CD4-positive, CD25-positive, alpha-beta regulatory T cell (primary cell): ENCODE data around the gene SIX2. TPM values are rescaled to one million over a fixed set of nuclear protein-coding genes. Genes with fewer than 3 reads are reported as not detected.

ENCODE experiments used
- ATAC-seq, 2 donors: fragments of 150-1000 bp; cut with Tn5 transposase; one replicate each; pipeline ENCODE4 v1.10.0; 2021; ENCODE audit warnings: low read depth in 2 of 2, moderate number of reproducible peaks in 2 of 2, moderate library complexity in 1 of 2
- DNase-seq, 3 donors: peaks; one replicate each; pipeline versions ENCODE4 v3.0.0 to v3.0.0-alpha.2; 2012 to 2022; ENCODE audit warnings: mixed read lengths in 1 of 3
- H3K27ac ChIP-seq: one replicate; pipeline ENCODE4 v1.7.0; 2013; ENCODE audit warnings: mild to moderate bottlenecking, low read length; ENCODE audit not compliant: insufficient read depth, poor library complexity, severe bottlenecking
- H3K27me3 ChIP-seq: one replicate; pipeline ENCODE4 v1.7.0; 2013; ENCODE audit warnings: low read length; ENCODE audit not compliant: control insufficient read depth, insufficient read depth
- H3K36me3 ChIP-seq: one replicate; pipeline ENCODE4 v1.7.0; 2013; ENCODE audit warnings: mild to moderate bottlenecking, low read length, moderate library complexity; ENCODE audit not compliant: control insufficient read depth, insufficient read depth
- H3K4me1 ChIP-seq: 2 replicates; pipeline ENCODE4 v1.7.0; 2013; ENCODE audit warnings: mild to moderate bottlenecking, low read length; ENCODE audit not compliant: insufficient read depth, control insufficient read depth, poor library complexity, severe bottlenecking
- H3K4me3 ChIP-seq: one replicate; pipeline ENCODE4 v1.7.0; 2013; ENCODE audit warnings: low read depth, mild to moderate bottlenecking, low read length, moderate library complexity
- H3K9me3 ChIP-seq, 2 experiments: 1 replicate in 1 of 2; 2 replicates in 1 of 2; pipeline ENCODE4 v1.7.0; 2013; ENCODE audit warnings: low read length in 2 of 2, mild to moderate bottlenecking in 1 of 2, moderate library complexity in 1 of 2; ENCODE audit not compliant: control insufficient read depth in 2 of 2
- H3K27ac Mint-ChIP-seq, 3 donors: one replicate each; pipeline ENCODE4 v1.8.0; 2020 to 2022; ENCODE audit warnings: mild to moderate bottlenecking in 3 of 3, mixed read lengths in 3 of 3, moderate library complexity in 2 of 3
- H3K27me3 Mint-ChIP-seq: one replicate; pipeline ENCODE4 v1.8.0; 2022; ENCODE audit warnings: mild to moderate bottlenecking, mixed read lengths
- H3K36me3 Mint-ChIP-seq: one replicate; pipeline ENCODE4 v1.8.0; 2020; ENCODE audit warnings: mixed read lengths
- H3K4me1 Mint-ChIP-seq, 4 donors: one replicate each; pipeline ENCODE4 v1.8.0; 2020 to 2022; ENCODE audit warnings: mixed read lengths in 4 of 4, mild to moderate bottlenecking in 1 of 4
- H3K4me3 Mint-ChIP-seq, 4 donors: one replicate each; pipeline ENCODE4 v1.8.0; 2020 to 2022; ENCODE audit warnings: mild to moderate bottlenecking in 4 of 4, mixed read lengths in 4 of 4, moderate library complexity in 3 of 4
- H3K9me3 Mint-ChIP-seq, 7 donors: one replicate each; pipeline ENCODE4 v1.8.0; 2020 to 2022; ENCODE audit warnings: mixed read lengths in 7 of 7, mild to moderate bottlenecking in 3 of 7, moderate library complexity in 2 of 7
- polyA plus RNA-seq, 4 donors: library from polyadenylated mRNA; unstranded; fragments of 300-500 nt; fragmentation: Illumina TruSeq; gene quantifications; one replicate each; pipeline ENCODE4 v1.2.3, GENCODE V29; 2021
- total RNA-seq: library from RNA; stranded (reverse); gene quantifications from one replicate; pipeline ENCODE4 v1.2.3, GENCODE V29; 2022

Gene SIX2
- total and polyA plus RNA-seq, 5 donors from 2014 or later = not detected

DNA sequence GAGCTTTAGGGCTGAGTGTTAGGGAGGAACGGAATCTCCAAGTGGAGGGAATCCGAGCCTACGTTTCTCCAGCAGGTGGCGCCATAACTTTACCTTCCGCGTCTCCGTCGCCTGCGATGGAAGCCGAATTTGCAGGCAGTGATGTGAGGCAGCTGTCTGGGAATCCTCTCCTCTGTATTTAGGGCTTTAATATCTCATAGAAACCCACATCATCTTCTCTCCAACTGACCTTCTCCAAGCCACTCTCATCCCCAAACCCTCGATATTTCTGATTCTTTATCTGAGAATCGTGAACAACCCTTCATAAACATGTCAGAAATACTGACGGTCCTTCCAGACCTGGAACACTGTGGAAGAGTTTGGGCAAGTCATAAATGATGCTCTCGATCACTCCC is 27.5 kb downstream of the SIX2 start:
- H3K4me1 ChIP-seq = no peaks in the 10 kb centered on the region
- Mint-ChIP-seq H3K27me3 (peaks cover 21% of the 10 kb centered on the region), H3K4me1 (peaks cover 0 to 4% (median 1%) of the 10 kb centered on the region in 4 donors), H3K36me3 (no peaks in the 10 kb centered on the region), H3K27ac (no peak overlapping the region), H3K9me3 (no peaks in the 10 kb centered on the region), H3K4me3 (no peak overlapping the region)
- no peaks in the 10 kb centered on the region for H3K9me3 ChIP-seq
- H3K36me3 ChIP-seq = no peaks in the 10 kb centered on the region
- peaks cover 7% of the 10 kb centered on the region for H3K27me3 ChIP-seq
- ATAC-seq (no peak), DNase-seq (peak; percentile 16 to 65 (median 41))
- H3K27ac ChIP-seq = no peak overlapping the region
- no peak overlapping the region for H3K4me3 ChIP-seq

DNA sequence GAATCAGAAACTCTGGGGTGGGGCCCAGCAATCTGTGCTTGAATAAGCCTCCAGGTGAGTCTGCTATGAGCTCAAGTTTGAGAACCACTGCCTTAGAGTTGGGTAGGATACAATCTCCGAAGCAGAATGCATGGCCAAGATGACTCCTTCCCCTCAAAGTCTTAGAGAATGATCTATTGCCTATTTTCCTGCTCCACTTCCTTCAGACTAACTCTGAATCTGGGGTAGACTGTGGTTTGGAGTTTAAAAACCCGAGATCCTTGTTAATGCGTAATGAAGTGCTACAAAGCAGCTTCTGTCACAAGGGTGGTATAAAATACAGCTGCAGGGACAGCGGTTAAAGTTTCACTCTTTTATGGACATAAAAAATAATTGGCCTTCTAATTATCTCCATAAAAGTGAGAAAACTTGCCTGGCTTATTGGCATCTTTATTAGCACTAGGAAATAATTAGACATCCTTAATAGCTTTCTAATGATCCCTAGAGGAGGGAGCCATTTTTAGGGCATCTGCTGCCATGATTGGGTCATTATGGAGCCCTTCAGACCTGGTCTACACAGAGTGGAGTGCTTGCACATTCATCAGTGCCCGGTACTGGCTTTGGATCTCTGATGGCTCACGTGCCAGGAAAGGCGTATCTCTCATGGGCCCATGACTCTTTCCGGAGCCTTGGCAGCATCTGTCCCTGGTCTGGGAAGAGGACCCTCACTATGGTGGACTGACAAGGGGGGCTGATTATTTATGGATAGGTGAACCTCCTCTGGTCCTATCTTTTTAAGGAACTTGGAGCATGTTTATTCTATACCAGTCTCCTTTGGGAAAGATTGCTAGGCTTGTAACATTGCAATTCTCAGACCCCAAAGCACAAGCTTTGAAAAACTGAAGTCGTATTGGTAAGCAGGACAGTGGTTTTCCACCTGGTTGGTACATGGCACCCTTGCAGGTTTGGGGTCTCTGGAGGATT is 28.2 kb downstream of the SIX2 start:
- H3K4me1 Mint-ChIP-seq = peaks cover 0 to 4% (median 1%) of the 10 kb centered on the region in 4 donors
- no peak overlapping the region for H3K27ac Mint-ChIP-seq
- H3K4me3 ChIP-seq = no peak overlapping the region
- H3K27ac ChIP-seq = no peak overlapping the region
- no peaks in the 10 kb centered on the region for H3K36me3 ChIP-seq
- ATAC-seq (no peak), DNase-seq (no peak)
- no peaks in the 10 kb centered on the region for H3K9me3 Mint-ChIP-seq
- no peaks in the 10 kb centered on the region for H3K9me3 ChIP-seq
- no peaks in the 10 kb centered on the region for H3K36me3 Mint-ChIP-seq
- H3K4me3 Mint-ChIP-seq = no peak overlapping the region
- H3K27me3 Mint-ChIP-seq = peaks cover 25% of the 10 kb centered on the region
- no peaks in the 10 kb centered on the region for H3K4me1 ChIP-seq
- peaks cover 4% of the 10 kb centered on the region for H3K27me3 ChIP-seq

DNA sequence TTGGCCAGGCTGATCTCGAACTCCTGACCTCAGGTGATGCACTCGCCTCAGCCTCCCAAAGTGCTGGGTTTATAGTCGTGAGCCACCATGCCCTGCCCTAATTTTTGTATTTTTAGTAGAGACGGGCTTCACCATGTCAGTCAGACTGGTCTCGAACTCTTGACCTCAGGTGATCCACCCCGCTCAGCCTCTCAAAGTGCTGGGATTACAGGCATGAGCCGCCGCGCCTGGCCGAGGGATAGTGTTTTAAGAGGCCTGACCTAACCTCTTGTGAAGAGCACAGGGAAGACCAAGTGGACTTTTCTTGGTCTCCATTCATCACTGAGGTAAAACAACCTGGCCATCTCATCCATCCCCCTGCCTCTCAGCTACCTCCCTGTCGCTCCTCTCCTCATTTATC is 29.7 kb downstream of the SIX2 start:
- Histone ChIP-seq H3K27me3 (peaks cover 4% of the 10 kb centered on the region), H3K27ac (no peak overlapping the region), H3K9me3 (no peaks in the 10 kb centered on the region), H3K4me1 (no peaks in the 10 kb centered on the region), H3K36me3 (no peaks in the 10 kb centered on the region), H3K4me3 (no peak overlapping the region)
- H3K27me3 Mint-ChIP-seq = peaks cover 24% of the 10 kb centered on the region
- no peaks in the 10 kb centered on the region for H3K9me3 Mint-ChIP-seq
- no peaks in the 10 kb centered on the region for H3K36me3 Mint-ChIP-seq
- ATAC-seq (no peak), DNase-seq (no peak)
- H3K27ac Mint-ChIP-seq = no peak overlapping the region
- H3K4me1 Mint-ChIP-seq = peaks cover 0 to 4% (median 1%) of the 10 kb centered on the region in 4 donors
- no peak overlapping the region for H3K4me3 Mint-ChIP-seq

DNA sequence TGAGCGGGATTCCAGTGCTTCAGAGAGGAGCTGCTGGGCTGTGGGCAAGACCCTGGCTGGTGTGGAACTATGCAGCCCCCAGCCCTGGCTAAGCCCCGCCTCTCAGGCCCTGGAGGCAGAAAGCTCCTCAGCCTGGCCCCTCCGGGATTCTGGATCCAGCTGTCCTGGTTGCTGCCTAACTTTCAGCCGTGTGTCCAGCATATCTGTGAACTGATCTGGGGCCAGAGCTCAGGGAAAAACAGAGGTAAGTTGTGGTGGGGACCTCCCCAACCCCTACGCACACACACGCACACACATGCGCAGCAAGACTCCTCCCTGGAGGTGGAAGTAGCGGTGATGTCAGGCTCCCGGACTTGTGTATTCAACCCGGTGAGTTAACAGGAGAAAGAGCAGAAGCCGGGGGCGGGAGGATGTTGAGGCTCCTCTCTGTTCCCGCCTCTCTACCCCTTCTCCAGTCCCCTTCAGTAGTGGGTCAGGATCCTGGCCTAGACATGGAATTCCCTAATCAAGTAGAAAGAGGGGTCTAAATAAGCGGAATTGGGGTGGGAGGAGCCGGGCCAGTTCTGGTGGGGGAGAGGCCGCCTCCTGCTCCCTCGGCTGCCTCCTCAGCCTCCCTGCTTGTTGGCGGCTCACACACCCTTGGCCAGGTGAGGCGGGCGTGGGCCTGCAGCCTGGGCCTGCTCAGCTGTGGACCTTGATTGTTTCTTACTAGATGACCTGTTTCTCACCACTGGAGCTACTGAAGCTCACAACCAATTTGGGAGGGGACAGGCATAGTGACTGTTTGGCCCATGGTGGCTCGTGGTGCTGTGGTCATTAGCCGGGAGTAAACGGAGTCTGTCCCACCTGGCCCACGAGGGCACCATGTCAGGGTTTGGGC is 33.4 kb downstream of the SIX2 start:
- no peaks in the 10 kb centered on the region for H3K36me3 Mint-ChIP-seq
- peaks cover 16% of the 10 kb centered on the region for H3K27me3 Mint-ChIP-seq
- no peak for DNase-seq
- H3K4me1 Mint-ChIP-seq = peaks cover 0 to 6% (median 0%) of the 10 kb centered on the region in 4 donors
- Histone ChIP-seq H3K4me3 (no peak overlapping the region), H3K9me3 (no peaks in the 10 kb centered on the region), H3K4me1 (no peaks in the 10 kb centered on the region), H3K27me3 (no peaks in the 10 kb centered on the region), H3K36me3 (no peaks in the 10 kb centered on the region), H3K27ac (no peak overlapping the region)
- ATAC-seq = no peak
- no peak overlapping the region for H3K27ac Mint-ChIP-seq
- H3K9me3 Mint-ChIP-seq = no peaks in the 10 kb centered on the region
- H3K4me3 Mint-ChIP-seq = no peak overlapping the region

DNA sequence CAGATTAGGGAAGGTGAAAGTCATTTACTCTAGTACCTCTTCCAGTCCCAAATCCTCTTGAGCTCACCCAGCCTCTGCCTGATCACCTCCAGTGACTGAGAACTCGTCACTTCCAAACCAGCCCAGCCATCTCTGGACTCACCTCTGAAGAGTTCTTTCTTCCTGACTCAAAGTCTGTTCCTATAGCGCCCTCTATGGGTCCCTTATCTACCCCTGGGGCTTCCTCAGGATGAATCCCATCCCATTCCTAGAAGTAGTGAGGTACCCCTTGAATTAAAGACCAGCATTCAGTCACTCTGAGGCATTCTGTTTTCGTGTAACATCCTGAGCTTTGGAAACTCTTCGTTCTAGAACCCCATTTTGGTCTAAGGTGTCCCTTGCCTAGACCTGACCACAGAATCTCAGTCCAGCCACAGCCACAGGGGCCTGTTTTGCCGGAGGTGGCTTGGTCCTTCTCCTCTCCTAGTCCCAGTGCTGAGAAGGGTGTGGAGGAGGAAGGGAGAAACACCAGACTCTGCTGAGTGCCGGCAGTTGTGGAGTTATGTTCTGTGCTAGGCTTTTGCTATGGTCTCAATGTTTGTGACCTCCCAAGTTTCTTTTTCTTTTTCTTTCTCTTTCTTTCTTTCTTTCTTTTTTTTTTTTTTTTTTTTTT is 35.1 kb downstream of the SIX2 start:
- Histone ChIP-seq H3K36me3 (no peaks in the 10 kb centered on the region), H3K27ac (no peak overlapping the region), H3K27me3 (no peaks in the 10 kb centered on the region), H3K9me3 (no peaks in the 10 kb centered on the region), H3K4me1 (no peaks in the 10 kb centered on the region), H3K4me3 (no peak overlapping the region)
- Mint-ChIP-seq H3K9me3 (no peaks in the 10 kb centered on the region), H3K4me3 (no peak overlapping the region), H3K27me3 (peaks cover 11% of the 10 kb centered on the region), H3K4me1 (peaks cover 0 to 6% (median 0%) of the 10 kb centered on the region in 4 donors), H3K27ac (peak overlapping the region in 1 of 3 donors; percentile 69), H3K36me3 (no peaks in the 10 kb centered on the region)
- peak in 1 of 3 donors; percentile 23 for DNase-seq
- no peak for ATAC-seq

DNA sequence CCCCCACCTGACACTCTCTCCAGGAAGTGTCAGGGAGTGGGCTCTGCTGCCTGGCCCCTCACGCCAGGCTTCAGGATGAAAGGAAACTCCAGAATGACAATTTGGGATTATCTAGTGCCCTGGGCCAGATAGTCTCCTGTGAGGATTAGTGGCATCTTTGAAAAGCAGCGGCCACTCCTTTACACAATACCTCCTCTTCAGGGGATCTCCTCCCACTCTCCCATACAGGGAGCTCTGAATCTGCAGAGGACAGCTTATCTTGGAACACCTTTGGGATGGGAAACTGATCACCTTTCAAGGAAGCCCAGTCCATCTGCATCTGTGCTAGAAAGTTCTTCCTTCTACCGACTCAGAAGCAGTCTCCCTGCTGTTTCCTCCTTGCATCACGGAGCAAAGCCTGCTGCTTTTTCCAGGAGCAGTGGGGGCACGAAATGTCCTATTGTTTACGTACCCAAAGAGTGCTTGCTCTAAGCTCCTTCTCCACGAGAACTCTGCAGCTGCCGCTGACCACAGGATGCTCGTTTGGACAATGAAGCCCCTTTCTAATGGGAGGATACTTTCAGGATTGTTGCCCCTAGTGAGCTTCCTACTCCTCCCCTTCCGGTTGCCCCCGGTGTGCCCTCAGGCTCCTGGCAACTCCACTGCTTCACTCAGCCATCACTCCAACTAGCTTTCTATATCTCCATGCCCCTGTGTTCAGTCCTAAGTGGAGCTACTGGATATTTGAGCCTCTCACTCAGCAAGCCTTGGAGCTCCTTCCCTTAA is 36.3 kb downstream of the SIX2 start:
- Histone ChIP-seq H3K4me1 (no peaks in the 10 kb centered on the region), H3K36me3 (no peaks in the 10 kb centered on the region), H3K4me3 (no peak overlapping the region), H3K27me3 (no peaks in the 10 kb centered on the region), H3K9me3 (no peaks in the 10 kb centered on the region), H3K27ac (no peak overlapping the region)
- H3K36me3 Mint-ChIP-seq = no peaks in the 10 kb centered on the region
- H3K9me3 Mint-ChIP-seq = no peaks in the 10 kb centered on the region
- peaks cover 11% of the 10 kb centered on the region for H3K27me3 Mint-ChIP-seq
- ATAC-seq (no peak), DNase-seq (no peak)
- H3K4me1 Mint-ChIP-seq = peaks cover 0 to 6% (median 0%) of the 10 kb centered on the region in 4 donors
- H3K4me3 Mint-ChIP-seq = peak overlapping the region in 1 of 4 donors; percentile 35
- H3K27ac Mint-ChIP-seq = peak overlapping the region in 1 of 3 donors; percentile 60
